HTERT RPE-1 (cell line): Measurements from ENCODE around the gene CEP72.

ENCODE experiments used
- in situ Hi-C: fragments of 300-500 bp; cut with MboI; formaldehyde crosslinking; loops from 4 replicates; pipeline ENCODE4 v1.14.3; 2020; ENCODE audit warnings: low sequenced_read_pairs

CEP72 gene

GRCh38 chr5:635306-636055 is 23.3 kb downstream of the CEP72 start:
- in situ Hi-C loops: no loop called here

GRCh38 chr5:636951-637350 is 24.8 kb downstream of the CEP72 start:
- in situ Hi-C loops: no loop called here

- in situ Hi-C loops: no loop called here
These were observed 25.7 kb downstream of the CEP72 start for GRCh38 chr5:637581-638450.

GRCh38 chr5:638501-639252 is 26.5 kb downstream of the CEP72 start:
- in situ Hi-C loops: no loop called here

- in situ Hi-C loops: no loop called here
These were observed 27.1 kb downstream of the CEP72 start for GRCh38 chr5:639253-639530.

- in situ Hi-C loops: no loop called here
These were observed 27.6 kb downstream of the CEP72 start for GRCh38 chr5:639584-640213.

- in situ Hi-C loops: no loop called here
These were observed 28.6 kb downstream of the CEP72 start for GRCh38 chr5:640461-641330.

GRCh38 chr5:641331-641765 is 29.2 kb downstream of the CEP72 start:
- in situ Hi-C loops: no loop called here

GRCh38 chr5:642481-642880 is 30.3 kb downstream of the CEP72 start:
- in situ Hi-C loops: no loop called here

- in situ Hi-C loops: no loop called here
These were observed 31.2 kb downstream of the CEP72 start for GRCh38 chr5:643351-643801.

GRCh38 chr5:643811-644271 is 31.7 kb downstream of the CEP72 start:
- in situ Hi-C loops: no loop called here

- in situ Hi-C loops: no loop called here
These were observed 32.4 kb downstream of the CEP72 start for GRCh38 chr5:644509-644908.

GRCh38 chr5:644971-645370 is 32.8 kb downstream of the CEP72 start:
- in situ Hi-C loops: no loop called here

- in situ Hi-C loops: no loop called here
These were observed 33.3 kb downstream of the CEP72 start for GRCh38 chr5:645421-645820.

GRCh38 chr5:646396-647201 is 34.5 kb downstream of the CEP72 start:
- in situ Hi-C loops: no loop called here

- in situ Hi-C loops: no loop called here
These were observed 35.2 kb downstream of the CEP72 start for GRCh38 chr5:647311-647710.

GRCh38 chr5:647727-648126 is 35.6 kb downstream of the CEP72 start:
- in situ Hi-C loops: no loop called here

GRCh38 chr5:651296-652022 is 39.3 kb downstream of the CEP72 start:
- in situ Hi-C loops: no loop called here
